GM21723 (cell line): ENCODE data around the gene HMGB4.

ENCODE experiments used
- ATAC-seq: cut with Tn5 transposase; IDR thresholded peaks from one replicate; pipeline ENCODE4 v1.9.1; 2021; ENCODE audit warnings: mild to moderate bottlenecking, moderate library complexity; ENCODE audit not compliant: unreplicated experiment

The HMGB4 gene

GRCh38 chr1:33846861-33847260 lies 17.0 kb upstream of the HMGB4 start:
- no peak for ATAC-seq

GRCh38 chr1:33848205-33848937 lies 15.5 kb upstream of the HMGB4 start:
- no peak for ATAC-seq

- ATAC-seq: no peak
These were observed 14.7 kb upstream of the HMGB4 start for GRCh38 chr1:33849211-33849610.

- no peak for ATAC-seq
These were observed 13.4 kb upstream of the HMGB4 start for GRCh38 chr1:33850481-33850880.

GRCh38 chr1:33852711-33853110 lies 11.2 kb upstream of the HMGB4 start:
- no peak for ATAC-seq

- no peak for ATAC-seq
These were observed 10.4 kb upstream of the HMGB4 start for GRCh38 chr1:33853431-33853830.

GRCh38 chr1:33854091-33854490 lies 9.8 kb upstream of the HMGB4 start:
- ATAC-seq: no peak

GRCh38 chr1:33860671-33861070 lies 3.2 kb upstream of the HMGB4 start:
- ATAC-seq: no peak

GRCh38 chr1:33864460-33865389 lies 846 bp downstream of the HMGB4 start:
- ATAC-seq: no peak

GRCh38 chr1:33866281-33866680 lies 2.4 kb downstream of the HMGB4 start:
- no peak for ATAC-seq

GRCh38 chr1:33867684-33868083 lies 3.8 kb downstream of the HMGB4 start:
- no peak for ATAC-seq

- ATAC-seq: no peak
These were observed 8.4 kb downstream of the HMGB4 start for GRCh38 chr1:33872275-33872674.

GRCh38 chr1:33872683-33873082 lies 8.8 kb downstream of the HMGB4 start:
- ATAC-seq: no peak

GRCh38 chr1:33874636-33875035 lies 10.8 kb downstream of the HMGB4 start:
- ATAC-seq: no peak

GRCh38 chr1:33875862-33876261 lies 12.0 kb downstream of the HMGB4 start:
- ATAC-seq: no peak

GRCh38 chr1:33876970-33877650 lies 13.2 kb downstream of the HMGB4 start:
- ATAC-seq: no peak

GRCh38 chr1:33878392-33878791 lies 14.5 kb downstream of the HMGB4 start:
- no peak for ATAC-seq

GRCh38 chr1:33880305-33880704 lies 16.4 kb downstream of the HMGB4 start:
- no peak for ATAC-seq

GRCh38 chr1:33886496-33886895 lies 22.6 kb downstream of the HMGB4 start:
- ATAC-seq: no peak

- no peak for ATAC-seq
These were observed 29.4 kb downstream of the HMGB4 start for GRCh38 chr1:33893147-33893830.

- no peak for ATAC-seq
These were observed 31.5 kb downstream of the HMGB4 start for GRCh38 chr1:33895396-33895795.
